OCI-LY3 (cell line): Measurements from ENCODE around the gene TAPBPL.

Experiments used
- CTCF ChIP-seq: fragments of 200-600, 300-600 bp; sonication (generic); IDR thresholded peaks from 2 replicates; pipeline ENCODE4 v1.5.1; 2014; ENCODE audit warnings: antibody characterized with exemption, low read length, low read depth
- EZH2phosphoT487 ChIP-seq: fragments of 200-600 bp; shearing (Covaris generic); IDR thresholded peaks from 2 replicates; pipeline ENCODE4 v1.6.1; 2018; ENCODE audit warnings: antibody characterized with exemption, mixed run types, low read depth

GRCh38 chr12:6458281-6459003, 6.6 kb downstream of the TAPBPL start:
- TF ChIP-seq CTCF (no peak), EZH2phosphoT487 (no peak)
